HG03432 (cell line): ENCODE results near the gene EXOC2.

Source experiments
- ATAC-seq: cut with Tn5 transposase; IDR thresholded peaks from one replicate; pipeline ENCODE4 v1.9.1; 2021; ENCODE audit warnings: mild to moderate bottlenecking, moderate library complexity; ENCODE audit not compliant: unreplicated experiment

Gene EXOC2, protein sequence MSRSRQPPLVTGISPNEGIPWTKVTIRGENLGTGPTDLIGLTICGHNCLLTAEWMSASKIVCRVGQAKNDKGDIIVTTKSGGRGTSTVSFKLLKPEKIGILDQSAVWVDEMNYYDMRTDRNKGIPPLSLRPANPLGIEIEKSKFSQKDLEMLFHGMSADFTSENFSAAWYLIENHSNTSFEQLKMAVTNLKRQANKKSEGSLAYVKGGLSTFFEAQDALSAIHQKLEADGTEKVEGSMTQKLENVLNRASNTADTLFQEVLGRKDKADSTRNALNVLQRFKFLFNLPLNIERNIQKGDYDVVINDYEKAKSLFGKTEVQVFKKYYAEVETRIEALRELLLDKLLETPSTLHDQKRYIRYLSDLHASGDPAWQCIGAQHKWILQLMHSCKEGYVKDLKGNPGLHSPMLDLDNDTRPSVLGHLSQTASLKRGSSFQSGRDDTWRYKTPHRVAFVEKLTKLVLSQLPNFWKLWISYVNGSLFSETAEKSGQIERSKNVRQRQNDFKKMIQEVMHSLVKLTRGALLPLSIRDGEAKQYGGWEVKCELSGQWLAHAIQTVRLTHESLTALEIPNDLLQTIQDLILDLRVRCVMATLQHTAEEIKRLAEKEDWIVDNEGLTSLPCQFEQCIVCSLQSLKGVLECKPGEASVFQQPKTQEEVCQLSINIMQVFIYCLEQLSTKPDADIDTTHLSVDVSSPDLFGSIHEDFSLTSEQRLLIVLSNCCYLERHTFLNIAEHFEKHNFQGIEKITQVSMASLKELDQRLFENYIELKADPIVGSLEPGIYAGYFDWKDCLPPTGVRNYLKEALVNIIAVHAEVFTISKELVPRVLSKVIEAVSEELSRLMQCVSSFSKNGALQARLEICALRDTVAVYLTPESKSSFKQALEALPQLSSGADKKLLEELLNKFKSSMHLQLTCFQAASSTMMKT

DNA sequence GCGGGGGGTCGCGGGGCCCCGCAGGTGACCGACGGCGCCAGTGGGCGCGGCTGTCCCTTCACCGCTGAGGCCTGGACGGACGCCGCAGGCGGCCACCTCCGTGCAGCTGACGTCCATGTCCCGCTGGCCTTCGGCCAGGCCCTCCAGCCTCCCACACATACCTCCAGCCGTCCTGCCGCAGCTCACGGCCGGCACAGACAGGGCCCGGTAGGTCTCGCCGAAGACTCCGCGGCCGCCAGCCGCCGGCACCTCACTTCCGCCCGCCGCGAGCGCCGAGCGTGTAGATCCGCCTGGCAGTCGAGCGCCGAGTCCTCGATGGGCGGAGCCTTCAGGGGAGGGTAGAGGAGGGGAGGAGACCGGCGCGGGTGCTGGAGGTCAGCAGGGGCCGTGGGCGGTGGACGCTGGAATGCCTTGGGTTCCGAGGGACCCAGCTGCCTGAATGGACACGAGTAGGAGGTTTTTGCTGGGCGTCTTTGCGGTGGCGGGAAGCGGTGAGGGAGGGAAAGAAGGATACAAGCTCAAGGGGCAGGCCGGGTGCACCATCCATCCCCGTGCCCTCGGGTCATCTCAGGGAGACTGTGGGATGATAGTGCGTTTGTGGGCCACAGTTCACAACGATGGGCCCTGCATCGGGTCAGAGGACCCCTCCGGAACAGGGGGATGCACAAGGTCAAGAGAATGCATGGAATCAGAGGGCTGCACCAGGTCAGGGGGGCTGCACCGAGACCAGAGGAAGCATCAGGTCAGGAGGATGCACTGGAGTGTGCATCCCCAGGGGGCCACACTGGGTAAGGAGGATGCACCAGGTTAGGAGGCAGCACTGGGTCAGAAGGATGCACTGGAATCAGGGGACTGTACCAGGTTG lies at the start of gene EXOC2:
TSS of gene EXOC2 (minus strand) at position 282 of the 865 bp plus-strand sequence. CDS start 55,321 bp downstream, outside the sequence.
- ATAC-seq, result peak; percentile 93

DNA sequence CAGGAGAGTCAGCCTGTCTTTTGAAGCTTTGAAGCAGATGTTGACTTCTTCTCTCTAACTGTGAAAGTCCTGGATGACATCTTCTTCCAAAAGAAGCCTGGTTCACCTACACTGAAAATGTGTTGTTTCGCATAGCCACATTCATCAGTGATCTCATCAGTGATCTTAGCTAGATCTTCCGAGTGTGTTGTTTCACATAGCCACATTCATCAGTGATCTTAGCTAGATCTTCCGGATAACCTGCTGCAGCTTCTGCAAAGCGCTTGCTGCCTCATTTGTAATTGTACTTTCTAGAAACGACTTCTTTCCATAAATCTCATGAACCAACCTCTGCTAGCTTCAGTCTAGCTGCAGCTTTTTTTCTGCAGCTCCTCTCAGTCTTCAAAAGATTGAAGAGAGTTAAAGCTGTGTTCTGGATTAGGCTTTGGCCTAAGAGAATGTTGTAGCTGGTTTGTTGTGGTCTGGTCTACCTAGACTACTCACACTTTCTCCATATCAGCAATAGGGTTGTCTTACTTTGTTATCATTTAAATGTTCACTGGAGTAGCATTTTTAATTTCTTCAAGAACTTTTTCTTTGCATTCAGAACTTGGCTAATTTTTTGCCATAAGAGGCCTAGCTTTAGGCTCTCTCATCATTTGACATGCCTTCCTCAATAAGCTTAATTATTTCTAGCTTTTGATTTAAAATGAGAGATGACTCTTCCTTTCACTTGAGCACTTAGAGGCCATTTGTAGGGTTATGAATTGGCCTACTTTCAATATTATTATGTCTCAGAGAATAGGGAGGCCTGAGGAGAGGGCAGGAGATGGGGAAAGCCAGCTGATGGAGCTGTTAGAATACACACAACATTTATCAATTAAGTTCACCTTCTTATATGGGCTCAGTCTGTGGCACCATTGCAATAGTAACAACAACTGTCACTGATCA lies 48.7 kb upstream of the EXOC2 start:
- no peak for ATAC-seq

DNA sequence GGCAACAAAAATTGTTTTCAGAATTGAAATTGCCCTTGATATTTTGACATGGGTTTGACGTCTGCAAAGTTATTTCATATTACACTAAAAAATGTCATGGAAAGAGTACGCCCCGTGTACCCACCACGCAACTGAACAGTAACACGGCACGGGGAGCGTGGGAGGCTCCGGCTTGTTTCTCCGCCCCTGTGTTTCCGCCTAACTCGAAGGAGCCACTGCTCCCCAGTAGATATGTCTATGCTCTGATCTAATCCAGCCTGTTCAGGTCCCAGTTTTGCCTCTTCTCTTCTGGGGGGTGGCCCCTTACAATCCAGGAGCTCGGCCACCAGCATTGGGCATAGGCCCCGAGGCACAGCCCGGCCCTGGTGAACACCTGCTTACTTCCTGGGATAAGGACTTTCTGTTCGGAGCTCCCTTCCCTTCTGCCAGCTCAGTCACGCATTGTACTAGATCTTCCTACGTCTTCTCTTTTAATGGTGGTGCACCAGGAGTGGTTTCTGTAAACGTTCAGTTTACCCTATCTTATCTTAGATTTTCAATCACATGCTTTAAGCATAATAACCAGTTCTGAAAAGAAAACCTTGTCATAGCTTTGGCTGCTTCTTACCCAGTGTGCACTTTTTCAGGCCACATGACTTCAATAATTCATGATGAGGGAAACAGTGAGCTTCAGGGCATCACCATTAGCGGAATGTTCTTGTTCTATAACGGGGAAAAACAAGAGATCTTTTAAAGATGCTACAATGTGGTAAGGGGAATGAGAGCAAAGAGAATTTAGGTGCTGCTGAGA lies 43.9 kb upstream of the EXOC2 start:
- no peak for ATAC-seq

DNA sequence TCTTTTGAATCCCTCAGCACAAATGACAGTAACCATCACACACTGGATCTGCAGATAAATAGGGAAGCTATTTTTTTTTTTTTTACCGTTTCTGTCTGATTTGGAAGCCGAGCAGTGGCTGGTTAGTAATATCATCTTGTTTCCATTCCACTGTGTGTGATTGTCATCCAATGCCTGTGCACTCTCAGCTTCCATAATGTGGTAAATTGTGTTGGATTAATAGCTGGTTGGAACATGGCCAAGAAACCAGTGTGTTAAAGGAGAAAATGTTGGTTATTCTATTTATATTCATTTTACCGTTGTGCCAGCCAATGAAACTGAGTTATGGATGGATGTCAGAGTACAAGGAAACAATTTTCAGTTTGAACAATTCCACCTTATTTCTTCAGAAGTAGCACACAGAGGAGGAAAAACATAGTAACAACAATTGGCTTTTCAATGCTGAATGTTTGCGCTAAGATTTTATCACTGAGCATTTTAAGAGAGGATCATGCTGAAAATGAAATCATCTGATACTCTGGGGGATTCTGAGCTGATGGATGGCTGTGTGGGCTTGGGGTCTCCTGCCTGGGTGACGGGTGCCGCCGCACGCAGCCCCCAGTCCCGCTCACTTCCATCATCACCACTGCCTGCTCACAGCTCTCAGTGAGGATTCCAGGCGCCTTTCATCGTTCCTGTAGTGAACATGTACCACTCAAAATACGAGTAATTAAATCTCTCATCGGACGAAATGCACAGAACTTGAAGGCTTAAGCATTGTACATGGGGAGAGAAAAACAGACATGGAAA lies 40.7 kb upstream of the EXOC2 start:
- no peak for ATAC-seq

DNA sequence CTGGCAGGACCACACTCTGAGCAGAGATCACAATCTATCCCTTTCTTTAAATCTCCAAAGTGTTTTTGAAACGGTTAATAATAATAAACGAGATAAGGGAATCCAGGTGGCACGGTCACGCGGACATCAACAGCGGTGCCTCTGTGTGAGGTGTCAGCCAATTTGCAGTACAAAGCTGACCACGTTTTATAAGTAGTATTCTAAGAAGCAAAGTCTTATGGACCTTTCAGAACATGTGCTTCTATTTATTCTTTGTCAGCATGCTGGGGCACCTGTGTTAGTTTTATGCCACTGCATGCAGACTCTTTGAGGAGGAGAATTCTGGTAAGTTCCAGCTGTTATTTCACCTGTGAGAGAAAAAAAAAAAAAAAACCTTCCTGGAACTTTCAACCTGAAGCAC lies 39.0 kb upstream of the EXOC2 start:
- ATAC-seq, result no peak

DNA sequence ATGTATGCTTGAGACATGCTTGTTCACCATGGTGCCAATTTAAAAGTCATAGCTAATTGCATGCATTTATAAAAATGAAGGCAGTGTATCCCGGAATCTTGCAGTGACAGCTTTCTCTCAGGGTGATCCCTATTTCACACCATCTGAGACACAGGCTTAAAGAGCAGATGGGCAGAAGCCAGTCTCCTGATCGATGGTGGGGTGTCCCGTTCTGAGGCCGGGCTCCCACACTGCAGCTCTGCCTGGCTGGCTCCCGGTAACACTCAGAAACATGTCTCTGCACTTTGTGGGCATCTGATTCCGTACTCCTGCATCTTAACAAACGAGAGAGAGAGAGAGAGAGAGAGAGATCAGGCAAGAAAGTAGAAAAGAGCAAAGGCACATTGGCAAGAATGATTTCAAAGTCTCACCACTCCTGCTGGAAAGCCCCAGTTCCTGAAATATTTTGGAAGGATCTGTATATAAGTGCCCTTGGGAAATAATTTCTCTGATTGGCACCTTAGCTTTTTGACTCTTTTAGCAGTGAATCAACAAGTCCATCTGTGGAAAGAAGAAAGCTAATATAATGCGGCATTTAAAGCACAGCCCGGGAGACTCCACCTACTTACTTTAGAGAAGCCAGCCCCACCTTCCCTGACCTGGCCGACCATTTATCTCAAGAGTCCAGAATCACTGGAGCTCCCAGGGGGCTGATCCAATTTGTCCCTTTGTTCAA lies 36.8 kb upstream of the EXOC2 start:
- no peak for ATAC-seq

DNA sequence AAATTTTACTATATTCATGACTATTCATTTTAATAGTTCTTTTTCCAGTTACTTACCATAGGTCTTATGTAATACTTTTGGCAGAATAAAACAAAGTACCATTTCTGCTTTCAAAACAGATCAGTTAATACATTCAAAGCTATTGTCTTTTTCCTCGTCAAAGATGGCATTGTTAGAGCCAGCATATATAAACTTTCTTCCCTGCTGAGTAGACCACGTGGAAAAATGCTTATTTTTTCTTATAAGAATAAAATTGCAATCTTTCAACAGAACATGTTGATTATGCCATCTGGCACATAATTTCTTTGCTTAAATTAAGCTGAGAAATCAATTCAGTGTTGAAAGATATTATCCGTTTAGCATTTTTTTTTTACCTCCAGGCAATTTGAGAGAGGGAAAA lies 34.9 kb upstream of the EXOC2 start:
- no peak for ATAC-seq

DNA sequence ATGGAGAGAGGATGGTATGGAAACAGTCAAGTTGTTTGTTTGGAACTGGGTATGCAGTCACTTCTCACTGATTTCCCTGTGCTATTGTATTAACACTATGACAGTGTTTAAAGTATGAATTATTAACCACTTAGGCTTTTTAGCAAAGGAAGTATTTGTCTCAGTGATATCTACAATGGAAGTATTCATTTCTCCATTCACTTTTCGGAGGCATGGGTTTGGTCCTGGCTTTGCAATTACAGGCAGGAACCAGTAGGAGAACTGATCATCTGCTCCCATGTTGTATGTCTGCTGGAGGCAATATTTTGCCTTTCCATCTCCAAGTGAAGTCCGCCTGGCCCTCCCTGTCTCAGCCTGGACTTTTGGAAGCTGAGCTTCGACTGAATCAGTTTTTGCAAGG lies 30.6 kb upstream of the EXOC2 start:
- ATAC-seq, result no peak

DNA sequence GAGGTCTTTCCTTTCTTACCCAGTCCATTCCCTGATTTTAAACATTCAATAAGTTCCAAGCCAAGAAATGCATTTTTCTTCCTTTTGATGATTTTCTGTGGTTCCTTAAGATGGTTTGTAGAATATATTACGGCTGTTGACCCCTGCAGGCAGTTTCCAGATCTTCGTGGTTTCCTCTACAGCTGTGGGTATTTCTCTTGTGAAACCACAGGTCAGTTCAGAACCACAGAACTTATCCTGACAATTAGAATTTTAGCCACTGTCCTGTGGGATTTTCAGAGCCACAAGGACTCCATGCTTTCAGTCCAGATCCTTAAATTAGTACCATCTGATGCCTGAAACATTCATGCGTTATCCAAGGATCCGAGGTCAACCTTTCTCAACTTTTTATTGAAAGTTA lies 29.7 kb upstream of the EXOC2 start:
- no peak for ATAC-seq

DNA sequence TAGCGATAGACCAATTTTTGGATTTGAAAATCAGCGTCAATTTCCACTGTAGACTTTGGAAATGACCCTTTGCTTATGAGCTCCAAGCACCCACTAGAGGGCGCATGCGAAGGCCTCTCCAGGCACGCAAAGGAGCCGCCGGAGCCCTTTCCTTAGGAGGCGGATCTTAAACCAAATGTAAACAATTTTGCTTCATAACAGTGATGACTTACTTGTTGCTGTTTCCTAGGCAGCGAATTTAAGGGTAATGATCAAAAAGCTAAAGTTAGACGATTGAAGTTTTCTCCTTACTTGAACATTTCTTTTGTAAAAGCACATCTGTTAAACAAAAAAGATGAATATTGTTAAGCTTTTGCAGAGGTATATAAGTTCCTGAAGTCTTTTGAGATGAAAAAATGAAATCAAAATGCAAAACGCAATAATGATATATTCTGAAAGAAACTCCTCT lies 29.2 kb upstream of the EXOC2 start:
- ATAC-seq, result peak; percentile 48

DNA sequence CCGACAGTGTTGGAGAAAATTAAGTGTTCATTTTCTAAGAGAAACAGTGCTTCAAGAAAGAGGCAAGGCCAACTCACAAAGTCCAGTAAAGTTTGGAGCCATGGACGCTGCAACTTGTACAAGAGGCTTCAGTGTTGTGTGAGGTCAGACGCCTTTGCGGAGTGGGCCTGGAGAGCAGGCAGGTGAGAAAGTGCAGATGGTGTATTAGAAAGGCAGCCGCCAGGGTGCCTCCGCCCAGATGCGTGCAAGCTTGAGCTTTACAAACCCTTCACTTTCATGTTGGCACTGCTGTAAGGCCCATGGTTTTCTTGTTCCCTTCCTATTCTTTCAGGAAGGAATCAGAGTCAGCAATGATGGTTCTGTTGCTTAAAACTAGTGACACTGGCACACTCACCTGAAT lies 25.4 kb upstream of the EXOC2 start:
- no peak for ATAC-seq

DNA sequence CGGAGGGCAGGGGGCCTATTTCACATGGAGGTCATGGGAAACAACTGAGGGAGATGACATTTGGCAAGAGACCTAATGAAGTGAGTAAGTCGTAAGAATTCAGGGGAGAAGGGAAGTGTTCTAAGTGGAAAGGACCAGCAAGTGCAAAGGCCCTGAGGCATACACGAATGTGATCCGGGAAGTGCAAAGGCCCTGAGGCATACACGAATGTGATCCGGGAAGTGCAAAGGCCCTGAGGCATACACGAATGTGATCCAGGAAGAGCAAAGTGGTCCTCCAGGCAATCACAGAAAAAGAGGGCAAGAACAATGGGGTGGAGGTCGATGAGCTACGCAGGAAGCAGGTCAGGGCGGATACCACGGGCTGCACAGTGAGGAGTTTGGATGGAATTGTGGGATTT lies 24.2 kb upstream of the EXOC2 start:
- no peak for ATAC-seq

DNA sequence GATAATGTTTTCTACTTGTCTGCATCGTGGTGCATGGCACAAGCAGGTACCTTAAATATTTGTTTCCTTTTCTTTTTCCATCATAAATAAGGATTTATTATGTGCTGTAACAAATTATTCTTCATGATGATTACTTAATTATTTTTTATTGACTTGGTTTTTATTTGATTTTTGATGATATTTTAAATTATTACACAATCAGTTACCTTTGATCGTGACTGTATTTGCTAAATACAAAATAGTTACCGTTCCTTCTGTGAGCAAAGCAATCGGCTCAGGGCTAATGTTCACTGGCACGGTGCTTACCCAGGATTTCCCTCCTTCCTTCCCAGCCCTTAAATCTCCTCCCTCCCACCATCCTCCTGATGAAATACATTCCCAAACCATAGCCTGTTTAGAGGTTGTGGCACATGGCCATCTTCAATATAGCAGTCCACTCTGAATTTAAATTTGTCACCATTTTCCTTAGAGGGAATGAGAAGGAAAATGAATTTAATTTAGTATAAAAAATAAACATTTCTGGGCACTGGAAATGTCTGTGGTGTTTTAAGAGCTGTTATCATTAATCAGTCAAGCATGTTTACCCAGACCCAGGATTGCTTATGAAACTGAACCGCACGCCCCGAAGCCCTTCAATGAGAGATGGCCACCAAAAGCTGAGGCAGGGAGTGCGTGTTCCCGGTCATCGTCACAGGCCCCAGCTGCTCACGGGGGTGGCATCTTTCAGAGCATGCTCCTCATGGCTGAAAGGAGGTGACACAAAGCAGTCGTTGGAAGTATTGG lies 23.0 kb upstream of the EXOC2 start:
- ATAC-seq, result no peak

DNA sequence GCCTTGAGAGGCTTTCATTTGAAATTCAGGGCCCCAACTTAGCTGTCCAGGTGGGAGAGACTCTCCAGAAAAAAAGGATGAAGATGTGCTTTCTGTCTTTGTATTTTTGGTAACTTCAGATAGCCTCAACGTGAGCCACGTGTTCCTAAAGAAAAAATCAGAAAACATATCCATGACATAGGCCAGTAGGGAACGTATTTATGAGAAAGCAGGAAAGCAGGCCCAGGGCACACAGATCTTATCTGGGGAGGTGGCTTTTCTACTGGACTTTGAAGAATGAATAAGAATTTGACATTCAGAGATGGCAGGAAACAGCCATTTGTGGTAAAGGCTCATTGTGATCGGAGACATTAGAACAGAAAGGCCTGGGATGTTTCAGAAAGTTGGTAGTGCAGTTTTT lies 21.2 kb upstream of the EXOC2 start:
- ATAC-seq, result no peak

DNA sequence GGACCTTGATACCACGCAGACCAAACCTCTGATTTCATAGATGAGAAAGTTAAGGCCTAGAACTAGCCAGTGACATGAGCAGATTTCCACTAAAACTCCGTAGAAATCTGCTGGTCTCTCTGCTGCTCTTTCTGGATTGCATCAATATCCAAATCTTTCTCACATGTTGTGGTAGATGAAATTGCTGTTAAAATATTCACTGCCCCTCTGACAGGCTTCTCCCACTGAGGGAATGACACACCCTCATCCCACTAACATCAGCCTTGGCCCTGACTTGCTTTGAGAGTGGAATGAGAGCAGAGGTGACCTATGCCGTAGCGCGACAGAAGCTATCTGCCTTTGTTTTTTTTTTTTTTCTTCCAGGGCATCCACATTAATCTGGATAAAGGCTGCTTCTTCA lies 20.4 kb upstream of the EXOC2 start:
- ATAC-seq, result no peak

DNA sequence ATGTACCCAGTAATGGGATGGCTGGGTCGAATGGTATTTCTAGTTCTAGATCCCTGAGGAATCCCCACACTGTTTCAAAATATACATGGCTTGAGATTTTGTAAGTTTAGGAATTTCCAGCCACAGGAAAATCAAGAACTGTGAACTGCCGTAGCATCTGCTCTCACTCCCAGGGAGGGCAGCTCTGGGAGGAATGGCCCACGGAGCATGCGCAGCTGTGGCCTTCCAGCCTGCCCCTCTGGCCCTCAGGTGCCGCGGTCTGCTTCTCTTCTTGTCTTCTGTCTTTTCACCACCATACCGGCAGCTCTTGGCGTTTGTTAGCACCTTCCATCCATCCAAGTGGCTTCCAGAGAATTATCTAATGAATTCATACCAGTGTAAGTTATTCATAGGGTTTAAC lies 19.9 kb upstream of the EXOC2 start:
- ATAC-seq, result no peak

DNA sequence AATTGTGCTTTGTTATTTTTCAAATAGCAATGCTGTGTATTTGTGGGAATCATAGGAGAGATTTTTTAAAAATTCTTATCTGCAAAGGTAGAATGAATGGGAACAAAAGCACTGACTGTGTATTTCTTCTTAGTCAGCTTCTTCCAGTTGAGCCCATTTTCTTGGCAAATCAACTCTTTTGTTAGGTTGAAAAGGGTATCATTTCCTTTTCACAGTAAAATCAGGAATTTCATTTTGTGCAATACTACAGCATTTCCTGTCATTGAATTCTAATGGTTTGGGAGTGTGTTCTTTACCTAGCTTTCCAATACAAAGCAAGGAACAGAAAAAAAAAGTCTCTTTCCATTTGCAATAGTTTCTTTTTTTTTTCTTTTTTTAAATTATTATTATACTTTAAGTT lies 19.0 kb upstream of the EXOC2 start:
- ATAC-seq, result no peak
